HG03571 (cell line): ENCODE data around the gene TSEN15.

Experiments
- ATAC-seq: cut with Tn5 transposase; IDR thresholded peaks from one replicate; pipeline ENCODE4 v1.9.1; 2021; ENCODE audit not compliant: unreplicated experiment

The TSEN15 gene

DNA sequence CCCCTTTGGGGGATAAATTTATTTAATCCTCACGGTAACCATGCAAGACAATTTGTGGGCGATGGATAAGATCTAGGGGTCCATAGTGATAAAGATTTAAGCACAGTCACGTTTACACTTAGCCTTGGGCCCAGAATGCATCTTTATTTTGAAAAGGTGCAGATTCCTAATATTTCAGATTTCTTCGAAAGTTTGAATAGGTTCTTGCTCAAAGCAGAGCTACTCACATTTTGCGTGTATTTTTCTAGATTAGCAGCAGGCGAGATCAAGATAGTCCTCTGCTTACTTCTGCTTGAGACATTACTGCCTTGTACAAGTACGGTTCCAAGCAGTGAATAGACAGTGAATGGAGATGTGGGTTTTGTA lies 647 bp downstream of the TSEN15 start:
- no peak for ATAC-seq

DNA sequence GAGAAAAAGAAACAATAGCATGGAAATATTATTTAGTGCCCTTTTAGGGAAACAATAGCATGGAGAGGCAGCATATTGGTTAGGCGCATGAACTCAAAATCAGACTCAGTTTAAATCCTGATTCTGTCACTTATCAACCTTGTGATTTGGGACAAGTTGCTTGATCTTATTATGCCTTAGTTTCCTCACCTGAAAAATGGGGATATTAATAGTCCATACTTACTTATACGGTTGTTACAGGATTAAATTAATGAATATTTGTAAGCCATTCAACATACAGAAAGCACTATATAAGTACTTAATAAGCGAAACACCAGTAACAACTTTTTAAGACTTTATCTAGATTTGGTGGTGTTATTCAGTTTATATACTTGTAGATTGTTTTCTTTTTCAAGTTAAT lies 1.2 kb downstream of the TSEN15 start:
- no peak for ATAC-seq

DNA sequence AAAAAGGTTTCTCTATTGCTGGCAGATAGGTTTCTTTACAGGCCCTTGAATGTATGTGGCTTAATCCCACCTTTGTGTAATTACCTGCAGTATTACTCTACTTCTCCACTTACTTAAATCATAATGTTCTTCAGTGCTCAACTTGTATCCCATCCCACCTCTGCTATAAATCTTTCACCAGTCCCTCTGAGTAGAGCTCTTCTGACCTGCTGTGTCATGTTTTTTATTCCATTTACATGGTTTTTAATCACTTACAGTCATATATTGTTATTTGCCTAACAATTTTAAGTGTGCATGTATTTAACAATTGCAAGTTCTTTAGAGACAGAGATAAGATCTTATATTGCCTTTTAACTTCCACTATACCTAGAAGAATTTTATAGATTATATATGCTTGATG lies 2.4 kb downstream of the TSEN15 start:
- no peak for ATAC-seq

DNA sequence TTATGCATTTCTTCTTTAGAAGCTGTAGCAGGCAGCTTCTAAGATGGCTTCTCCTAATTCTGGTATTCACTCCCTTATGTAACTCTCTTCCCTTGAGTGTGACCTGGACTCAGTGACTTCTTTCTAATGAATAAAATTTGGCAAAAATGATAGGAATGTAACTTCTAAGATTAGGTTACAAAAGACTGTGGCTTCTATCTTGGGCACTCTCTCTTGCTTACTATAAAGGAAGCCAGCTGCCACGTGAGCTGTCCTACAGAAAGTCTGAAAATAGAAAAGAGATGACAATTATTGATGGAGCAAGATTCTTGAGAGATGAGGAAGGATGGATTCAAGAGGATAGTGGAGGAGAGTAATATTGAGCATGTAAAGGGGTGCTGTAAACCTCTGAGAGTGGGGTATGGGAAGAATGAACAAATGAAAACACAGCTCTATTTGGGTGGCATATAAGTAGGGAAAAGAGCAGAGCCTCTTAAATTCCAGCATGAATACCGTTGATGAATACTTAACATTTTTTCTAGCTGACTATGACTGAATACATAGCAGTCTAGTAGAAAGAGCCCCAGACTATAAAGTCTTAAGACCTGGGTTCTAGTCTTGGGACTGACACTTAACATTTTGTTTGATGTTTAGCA lies 5.5 kb downstream of the TSEN15 start:
- ATAC-seq: no peak

DNA sequence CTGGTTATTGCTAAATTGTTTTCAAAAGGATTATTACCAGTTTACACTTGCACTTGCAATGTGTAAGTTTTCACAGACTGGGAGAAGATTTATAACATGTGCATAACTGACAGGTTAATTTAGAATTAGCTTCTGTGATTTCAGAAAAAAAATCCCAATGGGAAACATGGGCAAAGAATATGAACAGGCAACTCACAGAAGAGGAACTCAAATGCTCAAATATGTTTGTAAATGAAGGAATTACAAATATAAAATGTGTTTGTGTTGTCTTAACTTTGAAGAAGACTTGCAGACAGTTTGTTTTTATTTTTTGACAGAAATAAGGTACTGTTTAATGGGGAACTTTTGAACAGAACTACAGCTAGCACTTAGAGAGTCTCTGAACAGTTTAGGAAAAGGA lies 8.4 kb downstream of the TSEN15 start:
- no peak for ATAC-seq

DNA sequence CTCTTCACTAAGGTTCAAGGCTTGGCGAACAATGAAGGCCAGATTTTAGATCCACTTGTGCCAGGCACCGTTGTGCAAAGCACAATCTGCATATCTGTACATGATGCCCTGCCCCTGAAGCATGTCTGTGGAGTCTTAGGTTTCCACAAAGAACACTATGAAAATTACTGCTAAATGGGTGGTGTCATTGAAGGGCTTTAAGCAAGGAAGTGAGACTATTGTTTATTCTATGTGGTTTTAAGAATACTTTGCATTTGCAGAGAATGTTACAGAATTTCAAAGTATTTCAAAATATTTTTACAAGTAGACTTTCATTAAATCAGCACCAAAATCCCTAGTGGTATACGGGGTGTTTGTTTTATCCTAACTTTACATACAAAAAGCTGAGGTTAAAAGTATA lies 8.8 kb downstream of the TSEN15 start:
- ATAC-seq: no peak

DNA sequence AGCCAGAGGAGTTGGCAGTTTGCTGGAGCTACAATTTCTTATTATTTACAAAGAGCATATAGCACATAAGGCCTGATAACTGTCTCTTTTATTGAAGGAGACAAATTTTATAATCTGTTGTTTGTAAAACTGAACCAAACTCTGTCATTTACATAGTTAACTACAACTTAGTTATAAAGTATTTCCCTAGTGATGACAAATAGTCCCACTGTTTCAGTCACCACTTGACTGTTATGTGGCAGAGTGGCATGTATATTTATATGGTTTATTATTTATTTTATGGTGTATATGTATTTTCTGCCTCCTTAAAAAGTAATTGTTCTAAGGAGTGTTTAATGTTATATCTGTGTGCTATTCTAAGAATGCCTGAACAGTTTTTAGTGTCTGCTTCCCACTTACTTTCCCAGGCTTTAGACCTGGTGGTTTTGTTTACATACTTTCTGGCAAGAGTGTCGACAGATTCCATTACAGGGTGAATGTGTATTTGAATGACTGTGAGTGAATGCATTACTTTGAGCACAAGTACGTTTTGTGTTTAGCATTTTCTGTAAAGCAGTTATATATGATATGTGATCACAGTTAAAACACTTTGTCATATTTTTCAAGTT lies 10.0 kb downstream of the TSEN15 start:
- ATAC-seq: no peak

DNA sequence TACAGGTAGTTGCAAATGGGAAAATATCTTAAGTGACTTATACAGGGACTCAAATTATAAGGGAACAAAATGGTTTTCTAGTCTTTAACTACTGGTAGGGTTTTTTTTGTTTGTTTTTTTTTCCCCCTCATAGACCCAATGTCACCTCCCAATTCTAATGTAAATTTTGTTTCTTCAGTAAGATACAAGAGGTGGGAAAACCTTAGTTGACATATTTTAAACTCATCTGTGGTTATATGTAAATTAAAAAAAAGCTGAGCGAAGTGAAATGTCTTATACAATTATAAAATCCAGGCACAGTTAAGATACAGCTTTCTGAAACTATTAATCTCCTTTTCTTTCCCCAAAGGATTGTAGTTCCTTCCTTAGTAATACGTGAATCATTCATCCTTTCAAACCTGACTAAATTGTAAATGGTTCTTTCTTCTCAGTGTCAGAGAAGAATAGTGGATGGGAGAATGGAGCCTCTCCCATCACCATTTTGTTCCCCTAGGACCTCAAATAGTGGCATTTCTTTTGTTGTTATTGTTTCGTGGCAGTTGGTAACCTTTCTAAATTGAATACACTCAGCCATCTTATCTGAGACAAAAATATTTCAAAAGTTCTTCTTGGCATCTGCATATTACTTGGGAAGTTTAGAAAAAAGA lies 11.2 kb downstream of the TSEN15 start:
- no peak for ATAC-seq

DNA sequence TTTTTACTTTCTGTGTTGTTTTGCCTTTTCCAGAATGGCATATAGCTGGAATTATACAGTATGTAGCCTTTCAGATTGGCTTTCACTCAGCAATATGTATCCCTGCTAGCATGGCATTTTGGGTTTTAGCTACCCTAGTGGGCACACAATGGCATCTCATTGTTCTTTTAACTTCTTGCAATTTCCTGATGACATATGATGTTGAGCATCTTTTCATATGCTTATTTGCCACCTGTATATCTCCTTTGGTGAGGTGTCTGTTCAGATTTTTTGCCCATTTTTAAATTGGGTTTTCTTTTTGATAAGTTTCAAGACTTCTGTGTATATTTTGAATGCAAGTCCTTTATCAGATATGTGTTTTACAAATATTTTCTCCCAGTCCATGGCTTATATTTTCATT lies 14.0 kb downstream of the TSEN15 start:
- ATAC-seq: no peak

DNA sequence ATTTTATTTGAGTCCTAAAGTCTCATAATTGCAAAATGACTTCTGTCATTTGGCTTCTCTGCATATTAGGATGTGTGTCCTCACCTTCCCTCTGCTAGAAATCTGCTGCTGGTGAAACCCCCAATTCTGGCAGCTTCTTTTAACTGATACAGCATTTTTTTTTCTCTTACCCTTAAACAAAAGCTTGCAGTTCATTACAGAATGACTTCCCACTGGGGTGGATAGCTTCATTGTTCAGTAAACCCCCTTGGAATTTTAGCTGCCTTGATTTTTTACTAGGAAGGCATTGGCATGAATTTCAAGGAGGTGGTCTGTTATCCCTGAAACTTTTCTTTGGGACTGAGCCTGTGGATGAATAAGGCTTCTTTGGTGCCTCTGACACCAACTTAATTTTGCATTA lies 16.8 kb downstream of the TSEN15 start:
- no peak for ATAC-seq

DNA sequence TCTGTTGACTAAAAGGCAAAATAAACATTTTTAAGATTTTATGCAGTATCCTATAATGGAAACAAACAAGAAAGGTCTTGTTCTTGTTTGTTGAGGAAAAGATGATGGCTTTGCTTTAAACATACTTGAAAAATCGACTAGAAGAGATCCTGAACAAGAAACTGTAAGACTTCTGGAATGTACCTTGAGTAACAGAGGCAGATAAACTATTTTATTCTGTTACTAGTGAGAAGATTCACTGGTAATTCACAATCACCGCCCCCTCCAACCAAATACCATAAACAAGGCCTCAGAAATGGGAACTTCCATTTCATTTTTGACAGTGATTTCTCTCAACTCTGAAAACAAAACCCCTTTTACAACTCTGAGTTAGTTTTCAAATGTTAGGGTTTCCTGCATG lies 18.1 kb downstream of the TSEN15 start:
- ATAC-seq: no peak

DNA sequence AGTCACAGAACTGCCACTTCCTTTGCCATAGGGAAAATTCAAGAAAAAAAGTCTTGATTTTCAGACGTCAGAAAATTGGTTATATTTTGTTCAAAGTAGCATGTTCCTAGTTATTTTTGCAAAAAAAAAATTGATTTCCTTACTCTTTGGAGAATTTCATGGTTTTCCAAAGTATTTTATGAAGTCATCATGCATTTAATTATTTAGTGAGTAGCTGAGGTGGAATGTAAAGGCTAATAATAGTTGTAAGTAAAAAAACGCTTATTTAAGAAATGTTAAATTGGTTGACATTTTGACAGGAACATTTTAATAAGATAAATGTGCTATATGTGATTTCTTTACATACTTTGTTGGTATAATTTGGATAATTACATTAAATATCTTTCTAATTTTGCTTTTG lies 20.8 kb downstream of the TSEN15 start:
- ATAC-seq: no peak

DNA sequence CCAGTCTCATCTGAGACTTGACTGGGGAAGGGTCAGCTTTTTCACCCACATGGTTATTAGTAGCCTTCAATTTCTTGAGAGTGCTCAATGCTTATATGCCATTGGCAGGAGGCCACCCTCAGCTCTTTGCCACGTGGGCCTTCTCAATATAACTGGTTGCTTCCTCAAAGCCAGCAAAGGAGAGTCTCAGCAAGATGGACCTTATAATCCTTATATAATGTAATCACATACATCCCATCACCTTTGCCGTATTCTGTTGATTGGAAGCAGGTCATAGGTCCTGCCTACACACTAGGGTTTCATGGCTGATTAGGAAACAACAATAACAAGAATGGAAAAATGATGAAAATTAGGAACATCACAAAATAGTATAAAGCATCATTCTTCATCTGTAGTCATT lies 22.9 kb downstream of the TSEN15 start:
- ATAC-seq: no peak

DNA sequence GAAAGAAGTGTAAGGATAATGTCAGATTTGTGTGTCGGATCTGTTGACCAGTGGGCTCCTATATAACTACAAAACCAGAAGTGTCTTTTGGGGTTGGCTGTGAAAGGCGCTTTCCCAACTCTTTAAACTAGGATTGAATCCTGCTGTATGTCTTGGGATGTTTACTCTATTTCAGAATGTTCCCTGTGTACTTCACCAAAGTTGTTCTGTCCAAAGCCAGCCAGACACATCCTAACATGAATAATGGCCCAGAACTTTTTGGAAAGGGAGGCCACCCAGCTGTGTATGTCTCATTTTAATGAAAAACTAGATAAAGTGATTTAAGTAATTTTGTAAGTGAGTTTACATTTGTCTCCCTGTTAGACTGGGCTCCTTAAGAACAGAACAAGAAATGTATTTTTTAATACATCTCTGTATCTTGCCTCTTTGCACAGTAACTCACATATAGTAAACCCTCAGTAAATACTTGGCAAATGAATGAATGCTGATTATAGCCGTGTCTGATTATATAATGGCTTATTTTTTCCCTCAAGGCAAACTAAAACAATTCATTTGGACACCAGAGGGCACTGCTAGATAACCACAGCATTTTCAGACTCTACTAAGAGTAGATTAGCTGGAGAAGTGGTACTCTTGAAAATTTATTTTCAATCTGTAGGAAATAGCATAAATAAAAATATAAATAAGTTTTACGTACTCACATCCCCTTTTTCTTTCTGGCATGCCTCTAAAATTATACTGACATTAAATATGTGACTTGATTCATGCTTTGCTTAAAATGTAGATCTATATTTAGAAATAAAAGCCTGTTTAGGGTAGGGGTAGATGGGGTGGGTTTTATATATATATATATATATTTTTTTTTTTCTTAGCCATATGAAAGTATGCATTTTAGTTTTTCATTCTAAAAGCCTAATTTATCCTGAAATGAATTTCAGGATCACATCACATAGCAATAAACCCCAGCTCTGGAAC lies 23.8 kb downstream of the TSEN15 start:
- ATAC-seq: no peak

DNA sequence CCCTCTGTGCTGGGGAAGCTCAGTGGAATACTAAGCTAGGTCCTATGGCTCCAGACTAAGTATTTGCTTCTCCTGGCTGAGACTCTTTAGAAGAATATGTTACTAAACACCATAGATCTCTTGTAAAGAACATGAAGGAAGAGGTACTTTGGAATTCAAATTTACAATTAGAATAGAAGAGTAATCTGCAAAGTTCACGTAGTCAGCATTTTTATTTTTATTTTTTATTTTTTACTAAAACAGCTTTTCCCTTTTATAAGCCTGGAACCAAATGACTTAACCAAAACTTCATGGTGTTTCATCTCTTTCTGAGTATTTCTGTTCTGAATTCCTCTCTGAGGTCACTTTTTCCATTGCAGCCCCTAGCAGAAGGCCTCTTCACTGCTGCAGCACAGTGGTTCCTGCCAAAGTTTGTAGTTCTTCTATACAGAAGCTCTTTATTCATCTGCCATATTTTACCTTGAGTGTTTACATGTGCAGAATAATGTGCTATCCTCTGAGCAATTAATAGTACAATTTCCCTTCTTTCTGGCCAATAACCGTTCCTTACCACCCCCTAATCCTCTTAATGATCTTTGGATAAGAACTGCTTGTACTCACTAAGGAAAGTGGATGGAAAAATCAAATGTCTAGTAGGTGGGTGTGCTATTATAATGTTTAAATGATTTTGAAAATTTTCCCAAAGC lies 27.2 kb downstream of the TSEN15 start:
- ATAC-seq: no peak

DNA sequence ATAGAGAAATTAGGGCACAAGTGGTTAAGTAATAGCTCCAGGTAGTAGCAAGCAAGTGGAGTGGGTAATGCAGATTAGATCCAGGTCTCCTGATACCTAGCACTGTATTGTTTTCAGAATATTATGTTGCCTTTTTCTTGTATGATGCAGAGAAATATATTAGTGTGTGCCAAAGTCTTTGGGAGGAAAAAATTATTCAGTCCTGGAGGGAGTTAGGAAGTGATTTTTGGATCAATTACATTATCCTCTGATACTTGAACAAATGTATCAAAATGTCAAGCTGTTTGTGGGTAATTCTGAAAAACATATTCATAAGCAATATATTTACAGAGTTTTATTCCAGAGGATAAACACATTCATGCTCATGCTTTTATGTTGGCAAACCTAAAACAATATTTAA lies 28.8 kb downstream of the TSEN15 start:
- no peak for ATAC-seq

DNA sequence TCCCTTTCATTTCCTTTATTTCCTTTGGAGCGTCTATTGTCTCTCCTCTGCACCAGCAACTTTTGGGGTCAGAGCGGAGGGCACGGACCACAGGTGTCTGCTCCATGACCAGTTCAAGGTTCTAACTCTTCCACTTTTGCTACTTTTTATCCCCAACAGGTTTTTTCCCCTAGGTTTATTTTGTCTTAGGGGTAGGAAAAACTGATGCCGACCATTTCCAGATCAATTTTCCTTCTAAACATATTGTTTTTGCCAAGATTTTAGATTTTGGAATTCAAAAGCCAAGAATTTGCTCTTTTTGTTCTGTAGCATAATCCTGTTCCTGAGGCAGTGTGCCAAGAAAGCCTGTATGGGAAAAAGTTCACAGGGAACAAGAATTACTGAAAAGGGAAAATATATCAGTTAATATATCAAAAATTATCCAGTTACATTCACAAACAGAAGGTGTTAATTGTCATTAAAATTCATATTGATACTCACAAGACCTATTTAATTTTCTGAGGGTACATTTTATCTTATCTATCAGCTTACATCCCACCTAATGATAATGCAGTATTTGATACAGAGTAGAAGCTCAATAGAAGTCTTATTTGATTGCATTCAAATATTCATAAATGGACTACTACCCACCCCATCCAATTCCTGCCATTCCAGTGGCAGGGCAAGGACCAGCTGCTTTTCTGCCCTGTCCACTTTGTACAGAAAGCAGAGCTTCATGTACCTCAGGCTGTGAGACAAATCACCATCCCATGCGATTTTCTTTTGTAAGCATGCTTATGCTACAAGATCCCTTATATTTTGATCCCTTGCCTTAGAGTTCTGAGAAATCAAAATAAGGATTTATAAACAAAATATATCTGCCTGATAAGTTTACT lies 31.2 kb downstream of the TSEN15 start:
- no peak for ATAC-seq

DNA sequence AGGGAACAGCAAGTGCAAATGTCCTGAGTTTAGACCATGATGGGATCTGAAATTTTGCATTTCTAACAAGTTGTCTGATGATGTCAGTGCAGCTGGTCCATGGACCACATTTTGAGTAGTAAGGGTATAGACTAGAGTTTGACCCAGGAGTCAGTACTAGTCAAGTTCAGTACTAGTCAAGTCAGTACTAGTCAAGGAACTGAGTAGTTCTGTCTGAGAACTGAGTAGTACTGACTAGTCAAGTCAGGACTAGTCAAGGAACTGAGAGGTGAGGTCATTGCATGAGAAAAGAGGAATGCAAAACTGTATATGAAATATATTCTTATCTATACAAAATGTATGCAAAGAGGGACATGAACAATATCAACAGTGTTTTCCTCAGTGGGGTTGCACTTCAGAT lies 34.1 kb downstream of the TSEN15 start:
- no peak for ATAC-seq

DNA sequence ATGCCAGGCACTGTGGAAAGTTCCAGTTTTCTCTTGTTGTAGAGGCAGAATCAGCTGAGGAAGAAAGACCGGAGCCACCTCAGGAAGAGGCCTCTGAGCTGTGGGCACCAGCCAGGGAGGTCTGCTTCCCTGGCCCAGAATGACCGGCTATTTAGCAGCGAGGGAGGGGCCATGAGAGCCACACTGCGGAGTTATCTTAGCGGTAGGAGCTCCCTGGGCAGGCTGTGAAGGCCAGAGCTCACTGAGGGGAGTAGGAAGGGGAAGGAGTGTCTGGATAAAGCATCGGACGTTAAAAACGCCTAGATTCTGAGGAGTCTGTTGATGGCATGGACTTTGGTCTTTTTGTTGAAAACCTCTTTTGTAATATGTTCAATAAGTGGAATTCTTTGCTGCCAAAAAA lies 36.5 kb downstream of the TSEN15 start:
- ATAC-seq: no peak

DNA sequence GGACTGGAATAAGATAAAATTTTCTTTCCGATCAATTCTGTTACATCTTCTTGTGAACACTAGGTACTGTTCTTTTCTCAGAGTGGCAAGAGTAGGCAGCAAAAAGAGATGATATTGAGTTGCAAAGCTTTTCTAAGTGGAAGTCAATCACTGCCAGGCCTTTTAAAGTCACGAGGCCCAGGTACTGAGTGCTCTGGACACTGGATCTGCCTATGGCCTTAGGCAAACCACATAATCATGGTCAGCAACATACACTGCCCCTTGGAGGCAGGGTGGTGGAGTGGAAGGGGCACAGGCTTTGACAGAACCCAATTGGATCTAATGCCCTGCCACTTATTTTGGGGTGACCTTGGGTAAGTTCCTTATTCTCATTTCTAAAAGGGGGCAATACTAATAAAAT lies 41.5 kb downstream of the TSEN15 start:
- no peak for ATAC-seq
